IPS-NIHi7 (cell line): ENCODE measurements around the gene PEAR1.

Source experiments
- DNase-seq: peaks from one replicate; pipeline ENCODE4 v3.0.0; 2012; ENCODE audit warnings: mixed read lengths; ENCODE audit errors: extremely low spot score

The PEAR1 gene

GRCh38 chr1:156860628-156861423, 32.7 kb upstream of the PEAR1 start, which contains the start of gene NTRK1:
NTRK1 (plus strand) TSS chr1:156860865; CDS start chr1:156860935, 70 bp downstream.
- peak; percentile 83 for DNase-seq

- no peak for DNase-seq
Observed at GRCh38 chr1:156862584-156862983, 30.9 kb upstream of the PEAR1 start.

- no peak for DNase-seq
Observed at GRCh38 chr1:156862997-156863599, 30.4 kb upstream of the PEAR1 start.

GRCh38 chr1:156863631-156864030, 29.9 kb upstream of the PEAR1 start:
- DNase-seq = no peak

- no peak for DNase-seq
Observed at GRCh38 chr1:156864796-156865195, 28.7 kb upstream of the PEAR1 start.

GRCh38 chr1:156865258-156865657, 28.3 kb upstream of the PEAR1 start:
- DNase-seq = no peak

- DNase-seq = no peak
Observed at GRCh38 chr1:156865865-156866248, 27.7 kb upstream of the PEAR1 start.

- no peak for DNase-seq
Observed at GRCh38 chr1:156866249-156866909, 27.1 kb upstream of the PEAR1 start.

- DNase-seq = no peak
Observed at GRCh38 chr1:156868341-156868740, 25.2 kb upstream of the PEAR1 start.

- DNase-seq = no peak
Observed at GRCh38 chr1:156869455-156869854, 24.1 kb upstream of the PEAR1 start.

- DNase-seq = no peak
Observed at GRCh38 chr1:156873659-156874058, 19.9 kb upstream of the PEAR1 start.

- DNase-seq = no peak
Observed at GRCh38 chr1:156874142-156874541, 19.4 kb upstream of the PEAR1 start.

- no peak for DNase-seq
Observed at GRCh38 chr1:156874572-156875340, 18.8 kb upstream of the PEAR1 start.

- DNase-seq = no peak
Observed at GRCh38 chr1:156875341-156875615, 18.2 kb upstream of the PEAR1 start.

GRCh38 chr1:156876281-156876680, 17.2 kb upstream of the PEAR1 start:
- peak; percentile 76 for DNase-seq

- no peak for DNase-seq
Observed at GRCh38 chr1:156877433-156878170, 15.9 kb upstream of the PEAR1 start.

- no peak for DNase-seq
Observed at GRCh38 chr1:156879876-156880275, 13.6 kb upstream of the PEAR1 start.

- DNase-seq = no peak
Observed at GRCh38 chr1:156880473-156880872, 13.0 kb upstream of the PEAR1 start.

- DNase-seq = no peak
Observed at GRCh38 chr1:156881101-156881500, 12.4 kb upstream of the PEAR1 start.

GRCh38 chr1:156881663-156882062, 11.9 kb upstream of the PEAR1 start:
- no peak for DNase-seq

GRCh38 chr1:156882543-156882942, 11.0 kb upstream of the PEAR1 start:
- no peak for DNase-seq

GRCh38 chr1:156883919-156884318, 9.6 kb upstream of the PEAR1 start:
- DNase-seq = no peak
